ENCODE measurements around the gene SIRT4.

Gene SIRT4

DNA sequence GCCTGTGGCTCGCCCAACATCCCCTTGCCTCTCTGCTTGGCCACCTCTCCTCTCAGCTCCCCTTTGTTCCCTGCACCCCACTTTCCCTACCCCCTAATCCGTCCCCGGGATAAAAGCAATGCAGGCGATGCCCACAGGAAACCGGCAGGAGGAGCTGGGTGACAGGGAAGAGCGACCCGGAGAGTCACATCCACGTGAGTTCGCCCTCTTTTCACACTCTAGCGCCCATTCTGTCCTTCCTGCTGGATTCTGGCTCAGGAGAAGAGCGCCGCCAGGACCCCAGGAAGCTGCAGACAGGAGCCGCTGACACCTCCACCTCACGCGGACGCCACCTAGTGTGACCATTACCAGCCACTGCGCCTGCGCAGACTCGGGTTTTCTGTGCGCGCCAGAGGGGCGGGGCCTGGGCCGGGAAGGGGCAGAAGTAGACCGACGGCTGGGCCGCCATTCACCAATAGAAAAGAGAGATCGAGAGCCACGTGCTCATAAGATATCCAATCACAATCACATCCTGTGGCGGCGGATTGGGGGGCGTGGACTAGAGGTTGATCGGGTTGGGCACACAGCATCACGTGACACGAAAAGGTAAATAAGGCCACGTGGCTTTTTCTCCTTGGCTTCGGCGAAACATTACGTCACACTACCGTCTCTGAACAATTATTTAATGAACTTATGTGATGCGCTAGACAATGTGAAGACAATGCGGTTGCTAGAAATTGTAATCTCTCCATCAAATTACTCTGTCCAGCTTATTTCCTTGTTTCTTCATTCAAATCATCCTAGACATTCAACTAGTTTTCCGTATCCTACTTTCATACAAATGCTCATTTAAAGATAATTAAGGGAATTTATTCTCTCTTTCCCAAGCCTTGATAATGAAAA is 15.3 kb downstream of the SIRT4 start:
- TF ChIP-seq, protein P1, sequence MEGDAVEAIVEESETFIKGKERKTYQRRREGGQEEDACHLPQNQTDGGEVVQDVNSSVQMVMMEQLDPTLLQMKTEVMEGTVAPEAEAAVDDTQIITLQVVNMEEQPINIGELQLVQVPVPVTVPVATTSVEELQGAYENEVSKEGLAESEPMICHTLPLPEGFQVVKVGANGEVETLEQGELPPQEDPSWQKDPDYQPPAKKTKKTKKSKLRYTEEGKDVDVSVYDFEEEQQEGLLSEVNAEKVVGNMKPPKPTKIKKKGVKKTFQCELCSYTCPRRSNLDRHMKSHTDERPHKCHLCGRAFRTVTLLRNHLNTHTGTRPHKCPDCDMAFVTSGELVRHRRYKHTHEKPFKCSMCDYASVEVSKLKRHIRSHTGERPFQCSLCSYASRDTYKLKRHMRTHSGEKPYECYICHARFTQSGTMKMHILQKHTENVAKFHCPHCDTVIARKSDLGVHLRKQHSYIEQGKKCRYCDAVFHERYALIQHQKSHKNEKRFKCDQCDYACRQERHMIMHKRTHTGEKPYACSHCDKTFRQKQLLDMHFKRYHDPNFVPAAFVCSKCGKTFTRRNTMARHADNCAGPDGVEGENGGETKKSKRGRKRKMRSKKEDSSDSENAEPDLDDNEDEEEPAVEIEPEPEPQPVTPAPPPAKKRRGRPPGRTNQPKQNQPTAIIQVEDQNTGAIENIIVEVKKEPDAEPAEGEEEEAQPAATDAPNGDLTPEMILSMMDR (conservative IDR thresholded peaks at IDR 0.05; ENCODE audit: low read depth): peak; percentile 63
- CTCF ChIA-PET: interaction anchor here (0.5 to 1.6 kb wide), 7 partner anchors 9 to 243 kb away, joined by 3 to 12 read pairs (median 3); partner anchors contain the start of gene SIRT4
- POLR2A ChIA-PET (ENCODE audit: low non-redundant PET): no interaction called here
- peak; percentile 100 for DNase-seq (ENCODE audit: low spot score)
- H3K27ac ChIP-seq: peak overlapping the region; percentile 77

DNA sequence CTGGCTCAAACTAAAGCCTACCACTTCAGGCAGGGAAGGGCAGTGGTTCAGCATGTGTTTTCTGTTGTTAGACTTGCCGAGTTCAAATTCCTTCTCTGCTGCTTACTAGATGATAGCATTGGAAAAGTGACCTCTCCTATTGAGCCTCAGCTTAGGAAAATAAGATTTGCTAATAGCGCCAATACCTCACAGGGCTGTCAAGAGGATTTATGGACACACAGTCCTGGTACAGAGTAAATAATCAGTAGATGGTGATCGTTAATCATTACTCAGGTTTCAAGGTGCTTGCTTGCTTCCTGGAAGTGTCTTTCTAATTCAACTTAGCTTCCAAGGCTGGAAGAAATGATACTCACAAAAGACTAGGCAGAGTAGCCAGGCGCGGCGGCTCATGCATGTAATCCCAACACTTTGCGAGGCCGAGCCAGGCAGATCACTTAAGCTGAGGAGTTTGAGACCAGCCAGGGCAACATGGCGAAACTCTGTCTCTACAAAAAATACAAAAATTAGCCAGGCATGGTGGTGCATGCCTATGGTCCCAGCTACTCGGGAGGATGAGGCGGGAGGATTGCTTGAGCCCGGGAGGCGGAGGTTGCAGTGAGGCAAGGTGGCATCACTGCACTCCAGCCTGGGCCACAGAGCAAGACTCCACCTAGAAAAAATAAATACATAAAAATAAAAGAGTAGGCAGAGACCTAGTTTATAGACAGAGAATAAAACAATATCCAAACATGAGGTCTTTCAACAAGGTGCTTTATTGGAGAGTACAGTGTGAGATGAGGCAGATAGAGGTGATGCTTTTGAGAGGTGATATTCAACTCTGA is 19.5 kb downstream of the SIRT4 start:
- DNase-seq (ENCODE audit: low spot score): no peak
- no peak overlapping the region for H3K27ac ChIP-seq
- ChIA-PET CTCF (no interaction called here), POLR2A (ENCODE audit: low non-redundant PET) (no interaction called here)
- TF ChIP-seq, protein P1 (conservative IDR thresholded peaks at IDR 0.05; ENCODE audit: low read depth): no peak

DNA sequence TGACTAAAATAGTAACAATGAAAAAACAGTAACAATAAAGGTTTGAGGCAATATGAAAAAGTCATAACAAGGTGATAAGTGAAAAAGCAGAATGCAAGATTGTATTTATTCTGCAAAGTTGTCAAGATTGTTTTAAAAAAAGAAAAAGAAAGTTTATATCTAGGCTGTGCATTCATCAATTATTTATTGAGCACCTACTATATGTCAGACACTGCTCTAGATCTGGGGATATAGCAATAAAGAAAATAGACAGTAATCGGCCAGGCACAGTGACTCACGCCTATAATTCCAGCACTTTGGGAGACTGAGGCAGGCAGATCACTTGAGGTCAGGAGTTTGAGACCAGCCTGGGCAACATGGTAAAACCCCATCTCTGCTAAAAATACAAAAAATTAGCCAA is 21.7 kb downstream of the SIRT4 start:
- ChIA-PET CTCF (interaction anchor here (0.6 kb wide), 1 partner anchor 144 kb away, joined by 3 read pairs; no protein-coding TSS in a partner anchor), POLR2A (ENCODE audit: low non-redundant PET) (no interaction called here)
- DNase-seq (ENCODE audit: low spot score): no peak
- TF ChIP-seq, protein P1 (conservative IDR thresholded peaks at IDR 0.05; ENCODE audit: low read depth): no peak
- H3K27ac ChIP-seq: no peak overlapping the region

DNA sequence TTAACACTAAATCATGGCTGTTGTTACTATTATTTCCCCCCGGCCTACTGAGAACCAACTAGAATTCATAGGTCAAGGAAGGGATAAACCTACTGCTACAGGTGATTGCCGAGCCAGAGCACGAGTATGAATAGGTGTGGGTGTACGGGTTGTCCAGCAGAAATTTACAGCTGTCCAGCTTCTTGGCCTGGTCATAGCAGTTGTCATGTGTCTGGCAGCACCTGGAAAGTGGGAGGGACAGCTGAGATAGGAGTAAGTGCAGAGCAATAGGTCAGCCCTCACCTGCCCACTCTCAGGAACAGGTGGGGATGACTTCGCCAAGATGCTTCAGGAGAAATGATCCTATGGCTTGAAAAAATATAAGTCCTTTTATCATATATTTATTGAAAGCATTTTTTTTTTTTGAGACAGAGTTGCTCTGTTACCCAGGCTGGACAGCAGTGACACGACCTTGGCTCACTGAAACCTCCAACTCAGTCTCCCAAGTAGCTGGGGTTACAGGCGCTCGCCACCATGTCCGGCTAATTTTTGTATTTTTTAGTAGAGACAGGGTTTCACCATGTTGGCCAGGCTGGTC is 22.8 kb downstream of the SIRT4 start:
- TF ChIP-seq, protein P1 (conservative IDR thresholded peaks at IDR 0.05; ENCODE audit: low read depth): no peak
- CTCF ChIA-PET: interaction anchor here (0.6 to 0.9 kb wide), 5 partner anchors 38 to 1496 kb away, joined by 4 to 12 read pairs (median 6); no protein-coding TSS in a partner anchor
- no peak overlapping the region for H3K27ac ChIP-seq
- no peak for DNase-seq (ENCODE audit: low spot score)
- POLR2A ChIA-PET (ENCODE audit: low non-redundant PET): no interaction called here

DNA sequence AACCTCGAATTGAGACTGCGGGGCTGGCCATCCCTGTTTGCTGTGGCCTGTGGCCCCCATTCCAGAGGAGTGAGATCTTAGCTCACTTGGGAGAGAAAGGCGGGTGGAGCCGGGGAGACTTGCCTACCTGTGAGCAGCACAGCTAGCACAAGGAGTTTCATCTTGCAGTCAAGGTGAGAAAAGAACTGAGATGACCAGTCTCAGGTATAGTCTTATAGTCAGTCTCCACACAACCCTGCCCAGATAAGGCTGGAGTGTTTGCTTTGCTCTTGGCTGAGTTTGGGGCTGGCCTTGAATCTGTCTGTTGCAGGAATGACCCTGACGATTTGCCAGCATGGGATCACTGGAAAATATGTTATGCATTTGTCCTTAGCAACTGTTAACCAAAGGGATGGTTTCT is 25.5 kb downstream of the SIRT4 start, which contains the start of gene PLA2G1B:
Gene PLA2G1B, minus strand, starts transcription at position 187 of the 400 bp plus-strand sequence. Its CDS starts 26 bp downstream, at position 161.
- CTCF ChIA-PET: interaction anchor here (0.6 to 1.1 kb wide), 2 partner anchors 8 to 358 kb away, joined by 3 read pairs; no protein-coding TSS in a partner anchor
- TF ChIP-seq, protein P1 (conservative IDR thresholded peaks at IDR 0.05; ENCODE audit: low read depth): no peak
- POLR2A ChIA-PET (ENCODE audit: low non-redundant PET): no interaction called here
- no peak within 1 kb of the TSS for H3K27ac ChIP-seq
- no peak for DNase-seq (ENCODE audit: low spot score)

DNA sequence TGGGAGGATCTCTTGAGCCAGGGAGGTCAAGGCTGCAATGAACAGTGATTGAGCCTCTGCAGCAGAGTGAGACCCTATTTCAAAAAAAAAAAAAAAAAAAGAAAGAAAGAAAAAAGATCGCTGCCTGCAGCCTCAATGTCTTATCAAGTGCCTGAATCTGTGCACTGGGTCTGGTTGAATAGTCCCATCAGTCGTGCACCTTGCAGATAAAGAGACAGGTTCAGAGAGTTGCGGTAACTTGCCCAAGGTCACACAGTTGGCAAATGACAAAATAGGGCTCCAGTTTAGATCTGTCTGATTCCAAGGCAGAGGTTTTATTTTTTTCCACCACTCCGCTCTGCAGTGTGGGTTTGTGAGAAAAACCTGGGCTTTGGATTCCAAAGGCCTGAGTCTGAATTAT is 26.1 kb downstream of the SIRT4 start:
- ChIA-PET CTCF (no interaction called here), POLR2A (ENCODE audit: low non-redundant PET) (no interaction called here)
- TF ChIP-seq, protein P1 (conservative IDR thresholded peaks at IDR 0.05; ENCODE audit: low read depth): no peak
- DNase-seq (ENCODE audit: low spot score): no peak
- H3K27ac ChIP-seq: no peak overlapping the region

All from RWPE1 (cell line).